Psoas muscle (tissue), 8 donors: ENCODE data around the gene SLC18A3. TPM values are rescaled to one million over a fixed set of nuclear protein-coding genes. Genes with fewer than 3 reads are reported as not detected.

ENCODE experiments used
- ATAC-seq, 4 donors: fragments of 200-7000 bp; cut with Tn5 transposase; one replicate each; pipeline ENCODE4 v1.9.1; 2020; ENCODE audit warnings: moderate library complexity in 3 of 4, mild to moderate bottlenecking in 2 of 4
- DNase-seq, 2 donors: peaks; one replicate each; pipeline ENCODE4 v3.0.0-alpha.2; 2020
- H3K27ac ChIP-seq: fragments of 200-600 bp; one replicate; pipeline ENCODE4 v1.8.0; 2022
- H3K27me3 ChIP-seq, 3 donors: fragments of 200-600 bp in 1 of 3; one replicate each; pipeline versions ENCODE4 v1.6.1 to v1.8.0; 2013 to 2022; ENCODE audit warnings: low read length in 2 of 3, mild to moderate bottlenecking in 2 of 3, moderate library complexity in 1 of 3; ENCODE audit not compliant: insufficient read depth in 3 of 3
- H3K36me3 ChIP-seq, 2 donors: fragments of 200-600 bp in 1 of 2; one replicate each; pipeline versions ENCODE4 v1.6.1 to v1.8.0; 2013 to 2022; ENCODE audit warnings: low read depth in 1 of 2, mild to moderate bottlenecking in 1 of 2, moderate library complexity in 1 of 2; ENCODE audit not compliant: insufficient read depth in 1 of 2
- H3K4me1 ChIP-seq: fragments of 200-600 bp; one replicate; pipeline ENCODE4 v1.8.0; 2022
- H3K4me3 ChIP-seq: fragments of 200-600 bp; one replicate; pipeline ENCODE4 v1.8.0; 2022; ENCODE audit warnings: mild to moderate bottlenecking
- H3K9me3 ChIP-seq: fragments of 200-600 bp; one replicate; pipeline ENCODE4 v1.8.0; 2022
- WGBS, 3 donors: extraction: QIAGEN DNeasy Blood & Tissue Kit; methylation state at CpG; one replicate each; pipeline versions ENCODE4 v1.1.6 to v1.1.7; 2013; 5-methylcytosine and 5-hydroxymethylcytosine counted together
- intact Hi-C, 2 donors: fragments of 100-400 bp; cut with DNase I; formaldehyde crosslinking; loops; one replicate each; pipeline versions ENCODE4 v1.11.0 to v1.14.2; 2022
- polyA plus RNA-seq, 3 donors: library from polyadenylated mRNA; stranded (reverse); fragments of 200-250 nt; gene quantifications; one replicate each; pipeline ENCODE4 v1.2.3, GENCODE V29; 2013
- total RNA-seq, 4 donors: library from RNA; stranded (reverse); fragmentation: NEBNext Ultra II Directional in 2 of 4; extraction: Animal tissue kit (Norgen Biotek cat#: 25700) in 2 of 4; gene quantifications; one replicate each; pipeline versions ENCODE4 v1.2.1 to v1.2.4, GENCODE V29; 2021 to 2023
- TF ChIP-seq, protein P1 (sequence below): fragments of 200-600 bp; IDR thresholded peaks from one replicate; pipeline ENCODE4 v1.8.0; 2022; ENCODE audit warnings: antibody characterized with exemption
- donor health status: healthy with polysubstance abuse.
- donor health status: DM: no; HTN: no; CAD: no; lungs with moderate emphysema.
- donor health status: Bipolar disorder and iron deficiency.
- donor health status: healthy.
- donor health status: DM: yes; HTN: yes; CAD: no.
- donor health status: DM: no; HTN: no; CAD: no.
- donor health status: DM: no; HTN: no; CAD: no.
- donor health status: DM: yes; HTN: yes; CAD: no.

SLC18A3 gene
- total and polyA plus RNA-seq, 7 donors: not detected

DNA sequence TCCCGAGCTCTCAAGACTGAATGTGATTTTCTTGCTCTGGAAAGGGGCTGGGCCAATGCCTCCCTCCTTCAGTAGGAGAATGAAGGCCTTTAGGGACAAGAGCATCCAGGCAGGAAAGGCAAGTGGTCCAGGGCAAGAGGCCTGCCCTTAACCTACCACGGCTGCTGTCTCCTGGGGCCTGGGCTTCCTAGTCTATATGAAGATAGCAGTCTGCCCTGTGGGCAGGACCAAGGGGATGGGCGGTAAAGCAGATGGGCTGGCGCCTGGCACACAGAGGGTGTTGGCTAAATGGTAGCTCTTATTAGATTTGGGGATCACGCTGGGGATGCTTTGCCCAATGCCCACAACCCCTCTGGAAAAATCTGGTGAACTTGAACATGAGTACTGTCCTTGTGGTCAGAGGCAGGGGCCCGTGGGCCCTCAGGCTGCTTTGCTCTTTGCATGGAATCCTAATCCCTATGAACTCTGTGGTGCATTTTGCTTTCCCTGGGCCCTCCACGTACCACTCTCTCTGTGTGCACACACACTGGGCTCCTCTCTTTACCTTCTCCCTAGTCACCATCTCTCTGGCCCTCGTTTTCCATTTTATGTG, 24.1 kb downstream of the SLC18A3 start:
- Histone ChIP-seq H3K4me1 (no peaks in the 10 kb centered on the region), H3K27ac (no peak overlapping the region), H3K36me3 (no peaks in the 10 kb centered on the region), H3K9me3 (no peaks in the 10 kb centered on the region), H3K27me3 (peaks cover 0 to 7% (median 0%) of the 10 kb centered on the region in 3 donors), H3K4me3 (no peak overlapping the region)
- 65 to 70% (median 68%) methylated on average over 8 of the region's 8 CpGs for WGBS, 3 donors
- no peak for ATAC-seq
- TF ChIP-seq, protein P1, sequence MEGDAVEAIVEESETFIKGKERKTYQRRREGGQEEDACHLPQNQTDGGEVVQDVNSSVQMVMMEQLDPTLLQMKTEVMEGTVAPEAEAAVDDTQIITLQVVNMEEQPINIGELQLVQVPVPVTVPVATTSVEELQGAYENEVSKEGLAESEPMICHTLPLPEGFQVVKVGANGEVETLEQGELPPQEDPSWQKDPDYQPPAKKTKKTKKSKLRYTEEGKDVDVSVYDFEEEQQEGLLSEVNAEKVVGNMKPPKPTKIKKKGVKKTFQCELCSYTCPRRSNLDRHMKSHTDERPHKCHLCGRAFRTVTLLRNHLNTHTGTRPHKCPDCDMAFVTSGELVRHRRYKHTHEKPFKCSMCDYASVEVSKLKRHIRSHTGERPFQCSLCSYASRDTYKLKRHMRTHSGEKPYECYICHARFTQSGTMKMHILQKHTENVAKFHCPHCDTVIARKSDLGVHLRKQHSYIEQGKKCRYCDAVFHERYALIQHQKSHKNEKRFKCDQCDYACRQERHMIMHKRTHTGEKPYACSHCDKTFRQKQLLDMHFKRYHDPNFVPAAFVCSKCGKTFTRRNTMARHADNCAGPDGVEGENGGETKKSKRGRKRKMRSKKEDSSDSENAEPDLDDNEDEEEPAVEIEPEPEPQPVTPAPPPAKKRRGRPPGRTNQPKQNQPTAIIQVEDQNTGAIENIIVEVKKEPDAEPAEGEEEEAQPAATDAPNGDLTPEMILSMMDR: no peak
- intact Hi-C loops: no loop called here
- DNase-seq: no peak

DNA sequence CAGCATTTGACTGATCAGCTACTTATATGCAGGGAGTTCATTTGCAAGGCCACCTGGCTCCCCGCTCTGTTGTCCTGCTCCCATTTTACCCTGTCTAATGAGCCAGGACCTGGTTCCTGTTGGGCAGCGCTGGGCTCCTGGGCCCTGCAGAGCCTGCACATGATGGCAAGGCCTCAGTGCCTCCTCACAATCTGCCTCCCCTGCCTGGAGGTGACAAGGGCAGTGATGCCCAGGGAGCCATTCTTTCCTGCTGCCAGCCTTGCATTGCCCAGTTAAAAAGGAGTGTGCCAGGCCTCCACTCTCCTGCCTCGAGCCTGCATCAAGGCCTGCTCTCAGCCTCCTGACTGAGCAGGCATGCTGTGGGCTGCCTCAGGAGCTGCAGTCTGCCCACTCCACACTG, 32.2 kb downstream of the SLC18A3 start:
- intact Hi-C loops: no loop called here
- Histone ChIP-seq H3K36me3 (no peaks in the 10 kb centered on the region), H3K27ac (no peak overlapping the region), H3K4me3 (no peak overlapping the region), H3K9me3 (no peaks in the 10 kb centered on the region), H3K4me1 (no peaks in the 10 kb centered on the region), H3K27me3 (peaks cover 0 to 10% (median 6%) of the 10 kb centered on the region in 3 donors)
- TF ChIP-seq, protein P1: no peak
- DNase-seq (no peak), ATAC-seq (no peak)
- WGBS, 3 donors: 83 to 88% (median 84%) methylated on average over 3 of the region's 3 CpGs

DNA sequence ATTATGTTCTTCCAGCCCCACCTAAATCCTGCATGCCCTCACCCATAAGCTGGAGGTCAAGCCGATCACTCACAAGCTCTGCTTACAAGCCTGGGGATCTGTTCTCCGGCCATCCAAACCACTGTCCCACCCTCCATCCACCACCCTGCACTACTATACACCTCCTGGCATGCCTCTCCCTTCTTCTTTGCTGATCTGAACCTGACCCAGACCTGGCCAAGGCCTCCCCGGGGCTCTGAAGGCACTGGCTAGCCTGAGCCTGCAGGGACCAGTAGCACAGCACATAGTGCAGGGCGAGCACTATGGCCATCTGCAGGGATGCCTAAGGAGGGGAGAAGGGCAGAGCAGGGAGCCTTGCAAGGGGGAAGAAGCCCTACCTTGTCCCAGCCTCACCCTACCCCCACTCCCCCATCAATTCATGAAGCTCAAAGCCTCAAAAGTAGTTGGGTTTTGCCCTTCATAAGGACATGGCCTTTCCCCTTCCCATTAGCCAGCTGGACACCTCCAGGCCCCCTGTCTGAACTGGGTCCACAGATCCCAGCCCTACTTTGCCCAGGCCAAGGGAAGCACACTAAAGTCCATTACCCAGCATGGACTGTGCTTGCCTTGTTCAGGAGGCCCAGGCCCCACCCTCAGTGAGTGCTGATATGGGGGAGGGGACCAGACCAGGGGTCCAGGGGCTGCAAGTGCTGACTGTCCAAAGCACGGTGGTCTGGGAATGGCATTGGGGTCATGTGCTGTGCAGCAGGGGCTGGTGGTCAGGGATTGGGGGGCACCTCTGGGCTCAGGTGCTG, 33.3 kb downstream of the SLC18A3 start:
- DNase-seq (no peak), ATAC-seq (no peak)
- TF ChIP-seq, protein P1: no peak
- intact Hi-C loops: no loop called here
- Histone ChIP-seq H3K27ac (no peak overlapping the region), H3K27me3 (peaks cover 0 to 10% (median 6%) of the 10 kb centered on the region in 3 donors), H3K9me3 (no peaks in the 10 kb centered on the region), H3K4me3 (no peak overlapping the region), H3K4me1 (no peaks in the 10 kb centered on the region), H3K36me3 (no peaks in the 10 kb centered on the region)
- WGBS, 3 donors: 75 to 88% (median 80%) methylated on average over 5 of the region's 5 CpGs

DNA sequence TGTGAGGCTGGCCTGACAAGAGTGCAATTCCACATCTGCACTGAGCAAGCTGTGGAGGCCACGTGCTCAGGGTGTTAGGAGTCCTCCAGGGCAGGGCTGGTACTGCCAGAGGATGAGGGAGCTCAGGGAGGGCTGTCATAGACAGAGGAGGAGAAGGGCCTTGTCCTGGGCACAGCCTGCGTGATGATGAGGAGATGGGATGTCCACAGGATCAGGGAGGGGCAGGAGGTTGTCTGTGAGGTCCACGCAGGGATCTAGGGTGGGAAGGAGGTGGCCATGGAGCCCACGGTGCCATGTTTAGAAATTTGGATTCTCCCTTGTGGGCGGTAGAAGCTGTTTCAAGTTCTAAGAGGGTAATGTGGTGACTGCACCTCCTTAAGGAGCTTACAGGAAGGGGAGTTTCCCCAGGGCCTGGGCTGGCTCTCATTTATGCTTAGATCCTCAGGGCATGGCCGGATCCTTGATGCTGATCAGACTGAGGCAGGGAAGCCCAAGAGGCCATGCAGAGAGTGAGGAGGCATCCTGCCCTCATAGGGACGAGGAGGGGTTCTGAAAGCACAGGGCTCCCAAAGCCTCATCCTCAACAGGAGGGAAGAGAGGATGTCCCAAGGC, 34.0 kb downstream of the SLC18A3 start:
- WGBS, 3 donors: 70 to 79% (median 76%) methylated on average over 7 of the region's 7 CpGs
- no peak for DNase-seq

More for the DNA sequence above, 34.0 kb downstream of the SLC18A3 start:
- TF ChIP-seq, protein P1: no peak
- Histone ChIP-seq H3K27me3 (peaks cover 0 to 10% (median 6%) of the 10 kb centered on the region in 3 donors), H3K36me3 (no peaks in the 10 kb centered on the region), H3K27ac (no peak overlapping the region), H3K9me3 (no peaks in the 10 kb centered on the region), H3K4me3 (no peak overlapping the region), H3K4me1 (no peaks in the 10 kb centered on the region)
- intact Hi-C loops: no loop called here
- no peak for ATAC-seq
